H1 (cell line): ENCODE measurements around the gene CAV3. TPM values are rescaled to one million over a fixed set of nuclear protein-coding genes. Genes with fewer than 3 reads are reported as not detected.

ENCODE experiments used
- ATF3 ChIP-seq: IDR thresholded peaks from 2 replicates; pipeline ENCODE4 v1.6.1; 2011; ENCODE audit warnings: low read depth, mild to moderate bottlenecking, low read length; ENCODE audit not compliant: insufficient read depth
- BCL11A ChIP-seq, 2 experiments: IDR thresholded peaks; one replicate each; pipeline ENCODE4 v1.6.1; 2011; ENCODE audit warnings: low read depth in 2 of 2, low read length in 2 of 2, mild to moderate bottlenecking in 2 of 2
- CHD7 ChIP-seq: fragments of 300-600 bp; sonication (generic); IDR thresholded peaks from 2 replicates; pipeline ENCODE4 v1.7.1; 2012; ENCODE audit warnings: low read length, moderate library complexity, mild to moderate bottlenecking, inconsistent platforms; ENCODE audit not compliant: insufficient replicate concordance
- GTF2F1 ChIP-seq: IDR thresholded peaks from 2 replicates; pipeline ENCODE4 v1.6.1; 2012; ENCODE audit warnings: low read depth, low read length, improper control_type of control experiment, borderline replicate concordance
- HDAC6 ChIP-seq: IDR thresholded peaks from one replicate; pipeline ENCODE4 v1.7.1; 2012; ENCODE audit warnings: low read depth, mild to moderate bottlenecking, inconsistent platforms, low read length, moderate library complexity
- POU5F1 ChIP-seq: IDR thresholded peaks from 2 replicates; pipeline ENCODE4 v1.6.1; 2011; ENCODE audit warnings: low read depth, mild to moderate bottlenecking, low read length, moderate library complexity
- RNF2 ChIP-seq: fragments of 200-900, 300-1000 bp; sonication (generic); IDR thresholded peaks from 2 replicates; pipeline ENCODE4 v1.7.1; 2016; ENCODE audit warnings: borderline replicate concordance, low read depth, mild to moderate bottlenecking, antibody characterized with exemption, low read length; ENCODE audit not compliant: poor library complexity, severe bottlenecking; ENCODE audit errors: missing control alignments
- TAF7 ChIP-seq: optimal IDR thresholded peaks from 2 replicates; pipeline ENCODE3; 2011; ENCODE audit warnings: low read depth, mild to moderate bottlenecking, inconsistent platforms, low read length, moderate library complexity, borderline replicate concordance
- TCF12 ChIP-seq: IDR thresholded peaks from 2 replicates; pipeline ENCODE4 v1.6.1; 2011; ENCODE audit warnings: low read depth, mild to moderate bottlenecking, low read length
- polyA plus RNA-seq, 7 experiments: library from polyadenylated mRNA; depleted of rRNA in 3 of 7; stranded (reverse) in 5 of 7; unstranded in 2 of 7; fragments of >200 nt in 5 of 7; fragments of 200-250 nt in 2 of 7; gene quantifications; 1 replicate in 5 of 7; 2 replicates in 1 of 7; 4 replicates in 1 of 7; pipeline versions ENCODE4 v1.2.1 to v1.2.3, GENCODE V29; 2011 to 2013; ENCODE audit warnings: missing spikeins in 2 of 7, mixed read lengths in 2 of 7
- total RNA-seq: library from RNA; stranded (reverse); fragmentation: NEBNext Ultra II Directional; extraction: Animal tissue kit (Norgen Biotek cat#: 25700); gene quantifications from 2 replicates; pipeline ENCODE4 v1.2.1, GENCODE V29; 2021

CAV3 gene
- total and polyA plus RNA-seq, 2 of the 8 experiments (the other 6 are each of a cell fraction or from before 2014, with no cell fraction given): not detected

DNA sequence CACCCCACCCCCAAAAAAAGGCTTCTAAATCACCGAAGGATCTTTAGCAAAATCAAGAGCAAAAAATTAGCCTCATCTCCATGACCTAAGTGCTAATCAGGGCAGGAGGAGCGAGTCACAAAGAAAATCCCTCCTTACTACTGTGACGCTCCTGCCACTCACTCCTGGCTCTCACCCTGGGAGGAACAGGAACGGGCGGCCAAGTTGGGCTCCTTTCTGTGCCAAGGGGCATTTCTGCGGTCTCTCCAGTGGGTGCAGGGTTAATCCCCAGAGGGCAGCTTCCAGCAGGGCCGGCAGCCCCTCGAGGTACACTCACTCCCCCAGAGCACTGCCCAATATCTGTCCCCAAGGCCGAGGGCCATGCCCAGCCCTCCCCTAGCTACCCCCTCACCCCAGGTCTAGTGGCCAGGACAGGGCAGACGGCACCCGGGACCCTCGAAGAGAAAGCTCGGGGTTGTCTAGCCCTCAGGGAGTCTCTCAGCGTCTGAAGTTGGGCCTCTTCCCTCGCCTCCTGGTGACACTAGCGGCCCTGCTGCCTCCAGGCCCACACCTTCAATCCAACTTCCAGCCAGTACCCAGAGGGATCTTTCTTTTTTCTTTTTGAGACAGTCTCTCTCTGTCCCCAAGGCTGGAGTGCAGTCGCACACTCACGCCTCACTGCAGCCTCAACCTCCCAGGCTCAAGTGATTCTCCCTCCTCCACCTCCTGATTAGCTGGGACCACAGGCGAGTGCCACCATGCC is 706 bp downstream of the CAV3 start (continued):
- no peak for TF ChIP-seq CHD7
- no peak for TF ChIP-seq RNF2
- TF ChIP-seq TCF12: no peak
- no peak for TF ChIP-seq ATF3
- TF ChIP-seq HDAC6: no peak
- no peak for TF ChIP-seq TAF7
- no peak for TF ChIP-seq BCL11A (IDR thresholded peaks at IDR 0.05; ENCODE audit: low read depth in 2 of 2, low read length in 2 of 2)
- no peak for TF ChIP-seq POU5F1
- no peak for TF ChIP-seq GTF2F1
